K562 (cell line): ENCODE measurements around the gene GALNT18. TPM values are rescaled to one million over a fixed set of nuclear protein-coding genes. Genes with fewer than 3 reads are reported as not detected.
A peak's percentile ranks its signal among the peaks of the same experiment; 100 is the strongest.

Experiments used
- ATAC-seq: fragments of 200-7000 bp; cut with Tn5 transposase; 3 replicates; pipeline ENCODE4 v1.9.1; 2020; ENCODE audit warnings: moderate library complexity
- BruUV-seq: library from RNA; stranded (reverse); fragments of 400-500 nt; replicated peaks from 2 replicates; lab custom pipeline; 2021; lab: Mats Ljungman, UMichigan
- CTCF ChIA-PET: fragments of 300-600 bp; formaldehyde crosslinking; extraction: SDS; loops from one replicate; lab custom pipeline; 2021; ENCODE audit warnings: low intra/inter-chr PET ratio; lab: Yijun Ruan, JAX
- POLR2A ChIA-PET: fragments of 300-600, 350-650 bp; sonication (Branson Sonifier 250); formaldehyde crosslinking; extraction: SDS; loops from one replicate; lab custom pipeline; 2021; ENCODE audit warnings: antibody characterized with exemption, inconsistent platforms; lab: Yijun Ruan, JAX
- DNase-seq, 4 experiments: peaks; one replicate each; pipeline versions ENCODE4 v3.0.0 to v3.0.0-alpha.2; 2011 to 2018; ENCODE audit warnings: low spot score in 3 of 4, mixed read lengths in 3 of 4; ENCODE audit errors: extremely low read depth in 1 of 4
- FAIRE-seq: peaks from 2 replicates; lab custom pipeline; 2011; peaks lifted over from hg19 to GRCh38; lab: Jason Lieb, UNC
- H2AFZ ChIP-seq: 2 replicates; pipeline ENCODE4 v1.6.0; 2011; ENCODE audit warnings: low read depth, low read length, control low read depth, inconsistent platforms
- H3K27ac ChIP-seq: fragments of 200-600 bp; 3 replicates; pipeline ENCODE4 v1.8.0; 2011; ENCODE audit warnings: low read depth, mild to moderate bottlenecking, control low read depth, inconsistent platforms, low read length, moderate library complexity, mixed read lengths; ENCODE audit errors: extremely low read depth
- H3K27me3 ChIP-seq, 2 experiments: fragments of 300-600 bp in 1 of 2; 2 replicates in 1 of 2; 3 replicates in 1 of 2; pipeline versions ENCODE4 v1.6.0 to v1.8.0; 2011; ENCODE audit warnings: inconsistent platforms in 2 of 2, low read length in 2 of 2, mild to moderate bottlenecking in 1 of 2, mixed read lengths in 1 of 2, moderate library complexity in 1 of 2; ENCODE audit not compliant: control insufficient read depth in 2 of 2, insufficient read depth in 2 of 2
- H3K36me3 ChIP-seq: fragments of 300-600 bp; 3 replicates; pipeline ENCODE4 v1.8.0; 2011; ENCODE audit warnings: mild to moderate bottlenecking, low read length, inconsistent platforms; ENCODE audit not compliant: control insufficient read depth, insufficient read depth
- H3K4me1 ChIP-seq, 2 experiments: fragments of 200-600 bp in 1 of 2; replicated peaks in 1 of 2; 2 replicates in 1 of 2; 3 replicates in 1 of 2; pipeline versions ENCODE4 v1.5.1 to v1.8.0; 2011; ENCODE audit warnings: inconsistent platforms in 2 of 2, low read length in 2 of 2, mild to moderate bottlenecking in 1 of 2, mixed read lengths in 1 of 2, moderate library complexity in 1 of 2; ENCODE audit not compliant: control insufficient read depth in 2 of 2, insufficient read depth in 2 of 2
- H3K4me2 ChIP-seq: 2 replicates; pipeline ENCODE4 v1.6.1; 2011; ENCODE audit warnings: low read length, control low read depth, inconsistent platforms, mixed read lengths; ENCODE audit not compliant: insufficient read depth
- H3K4me3 ChIP-seq: fragments of 200-600 bp; sonication (generic), shearing (Covaris generic); 2 replicates; pipeline ENCODE4 v1.5.1; 2016; ENCODE audit warnings: control low read depth, inconsistent platforms
- H3K79me2 ChIP-seq: fragments of 200-600 bp; 3 replicates; pipeline ENCODE4 v1.8.0; 2011; ENCODE audit warnings: low read length, inconsistent platforms; ENCODE audit not compliant: control insufficient read depth, insufficient read depth
- H3K9ac ChIP-seq, 2 experiments: 2 replicates each; pipeline versions ENCODE4 v1.6.0 to v1.6.1; 2011; ENCODE audit warnings: low read depth in 2 of 2, low read length in 2 of 2, control low read depth in 1 of 2, inconsistent platforms in 1 of 2, mild to moderate bottlenecking in 1 of 2, mixed read lengths in 1 of 2; ENCODE audit not compliant: insufficient read depth in 1 of 2
- H3K9me1 ChIP-seq: one replicate; pipeline ENCODE4 v1.6.0; 2011; ENCODE audit warnings: inconsistent platforms, mild to moderate bottlenecking, low read length, moderate library complexity; ENCODE audit not compliant: control insufficient read depth, insufficient read depth
- H3K9me3 ChIP-seq: replicated peaks from 2 replicates; pipeline ENCODE4 v1.5.1; 2011; ENCODE audit warnings: low read depth, low read length, inconsistent platforms; ENCODE audit not compliant: control insufficient read depth, insufficient read depth
- H4K20me1 ChIP-seq: replicated peaks from 2 replicates; pipeline ENCODE4 v1.6.1; 2011; ENCODE audit warnings: low read length, inconsistent platforms, mixed read lengths; ENCODE audit not compliant: control insufficient read depth, insufficient read depth
- ETV5 ChIP-seq: sonication (generic); formaldehyde crosslinking; IDR thresholded peaks from 2 replicates; pipeline ENCODE4 v1.4.0; 2020; ENCODE audit warnings: low read depth, mild to moderate bottlenecking, missing genetic modification reagents
- LEF1 ChIP-seq: fragments of 450-650 bp; IDR thresholded peaks from 2 replicates; pipeline ENCODE4 v1.6.1; 2016; ENCODE audit warnings: mild to moderate bottlenecking
- NCOA4 ChIP-seq: fragments of 450-650 bp; IDR thresholded peaks from 2 replicates; pipeline ENCODE4 v1.6.1; 2018; ENCODE audit warnings: mild to moderate bottlenecking; ENCODE audit not compliant: partially characterized antibody
- PRPF4 ChIP-seq: fragments of 200-400 bp; formaldehyde crosslinking; IDR thresholded peaks from one replicate; pipeline ENCODE4 v1.6.1; 2017; ENCODE audit warnings: low read length, low read depth, mild to moderate bottlenecking; ENCODE audit not compliant: insufficient read depth, poor library complexity, severe bottlenecking
- RAD21 ChIP-seq, 2 experiments: fragments of 250-450 bp in 1 of 2; fragments of 450-650 bp in 1 of 2; sonication (Bioruptor Pico) in 1 of 2; formaldehyde crosslinking in 1 of 2; IDR thresholded peaks in 1 of 2; conservative IDR thresholded peaks in 1 of 2; 2 replicates each; pipeline versions ENCODE4 v1.4.0 to v1.8.0; 2020 to 2022; ENCODE audit warnings: mild to moderate bottlenecking in 2 of 2, moderate library complexity in 1 of 2
- RAD51 ChIP-seq: fragments of 450-650 bp; IDR thresholded peaks from 2 replicates; pipeline ENCODE4 v1.7.1; 2016; ENCODE audit warnings: low read depth, mild to moderate bottlenecking, borderline replicate concordance
- RBM15 ChIP-seq: fragments of 200-400 bp; formaldehyde crosslinking; IDR thresholded peaks from 2 replicates; pipeline ENCODE4 v1.6.1; 2018; ENCODE audit warnings: mild to moderate bottlenecking, low read length, moderate library complexity; ENCODE audit not compliant: insufficient read depth
- SUPT5H ChIP-seq: fragments of 450-650 bp; IDR thresholded peaks from 2 replicates; pipeline ENCODE4 v1.6.1; 2016
- WGBS: fragments of 100-300 bp; shearing (Covaris generic); methylation state at CpG from one replicate; pipeline ENCODE4 v1.1.6; 2016; ENCODE audit warnings: low coverage, mixed read lengths; ENCODE audit not compliant: insufficient coverage; ENCODE audit errors: missing lambda C conversion rate; 5-methylcytosine and 5-hydroxymethylcytosine counted together
- in situ Hi-C: fragments of 300-500 bp; cut with MboI; formaldehyde crosslinking; loops from 4 replicates; pipeline ENCODE4 v1.15.0; 2018; ENCODE audit warnings: inconsistent platforms, mixed read lengths
- intact Hi-C: fragments of 100-400 bp; cut with micrococcal nuclease; formaldehyde crosslinking; loops from 2 replicates; pipeline ENCODE4 v1.14.2; 2022
- polyA plus RNA-seq, 8 experiments: library from polyadenylated mRNA; depleted of rRNA in 4 of 8; stranded (reverse) in 5 of 8; unstranded in 3 of 8; fragments of >200 nt; fragmentation: Nextera tagmentation in 2 of 8; fragmentation: Illumina TruSeq in 1 of 8; extraction: Ambion mirVana in 2 of 8; extraction: Trizol in 1 of 8; gene quantifications; 2 replicates each; pipeline versions ENCODE4 v1.2.1 to v1.2.3, GENCODE V29; 2011 to 2014; ENCODE audit warnings: inconsistent platforms in 1 of 8, missing spikeins in 1 of 8
- total RNA-seq, 7 experiments: library from RNA; depleted of rRNA in 6 of 7; stranded (reverse); fragments of >200 nt in 6 of 7; fragmentation: Illumina TruSeq in 2 of 7; extraction: Trizol in 2 of 7; gene quantifications; 2 replicates each; pipeline versions ENCODE4 v1.2.1 to v1.2.3, GENCODE V29; 2011 to 2021; ENCODE audit warnings: low replicate concordance in 1 of 7
- TF ChIP-seq, protein P1 (sequence below), 2 experiments: IDR thresholded peaks in 1 of 2; conservative IDR thresholded peaks in 1 of 2; 2 replicates each; pipeline ENCODE4 v1.6.1; 2016; ENCODE audit warnings: low read depth in 2 of 2, mild to moderate bottlenecking in 1 of 2, missing compliant biosample characterization in 1 of 2, missing genetic modification characterization in 1 of 2, moderate library complexity in 1 of 2
- TF ChIP-seq, protein P2 (sequence below), 3 experiments: IDR thresholded peaks in 2 of 3; conservative IDR thresholded peaks in 1 of 3; 2 replicates each; pipeline ENCODE4 v1.5.1; 2011 to 2012; ENCODE audit warnings: low read length in 3 of 3, mild to moderate bottlenecking in 3 of 3, control low read depth in 2 of 3, improper control_type of control experiment in 1 of 3, inconsistent platforms in 1 of 3, low read depth in 1 of 3, mixed read lengths in 1 of 3, moderate library complexity in 1 of 3; ENCODE audit not compliant: insufficient read depth in 2 of 3

The GALNT18 gene
- total and polyA plus RNA-seq, 9 of the 15 experiments (the other 6 are each of a cell fraction or from before 2014, with no cell fraction given), result not detected

DNA sequence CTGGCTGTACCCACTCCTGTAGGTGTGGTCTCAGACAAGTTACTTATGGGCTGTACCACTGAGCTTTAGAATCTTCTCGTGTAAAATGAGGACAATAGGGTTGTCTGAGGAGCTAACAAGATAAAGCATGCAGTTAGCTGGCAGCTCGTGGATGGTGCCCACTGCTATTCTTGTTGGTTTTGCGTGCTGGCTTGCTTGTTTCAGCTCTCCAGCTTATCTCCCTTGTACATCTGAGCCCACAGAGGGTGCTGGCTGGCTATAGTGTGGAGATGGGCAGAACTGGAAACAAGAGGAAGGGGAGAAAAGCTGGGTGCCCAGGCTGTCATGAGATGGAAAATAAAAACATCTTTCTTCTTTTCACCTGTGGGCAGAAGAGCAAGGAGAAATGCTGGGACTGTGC, 46.5 kb upstream of the GALNT18 start:
- ATAC-seq (no peak), FAIRE-seq (no peak), DNase-seq (no peak)
- in situ Hi-C loops, result no loop called here
- H3K4me1 ChIP-seq, result no peaks in the 10 kb centered on the region
- H3K79me2 ChIP-seq, result no peaks in the 10 kb centered on the region
- intact Hi-C loops, result no loop called here
- H3K9me1 ChIP-seq, result no peaks in the 10 kb centered on the region
- H2AFZ ChIP-seq, result no peak overlapping the region
- H4K20me1 ChIP-seq, result peaks cover 12% of the 10 kb centered on the region
- POLR2A ChIA-PET, result interaction anchor here (0.6 kb wide), 2 partner anchors 13 to 116 kb away, joined by 3 to 4 read pairs; no protein-coding TSS in a partner anchor
- H3K27me3 ChIP-seq, result peaks cover 0 to 22% of the 10 kb centered on the region in 2 experiments; a peak in 3 of 5 replicates
- no TSS peak for BruUV-seq
- H3K9ac ChIP-seq, result no peak overlapping the region
- 0% methylated on average over 3 of the region's 3 CpGs for WGBS
- H3K9me3 ChIP-seq, result no peaks in the 10 kb centered on the region
- H3K4me3 ChIP-seq, result no peak overlapping the region
- H3K4me2 ChIP-seq, result no peak overlapping the region
- H3K27ac ChIP-seq, result no peak overlapping the region
- TF ChIP-seq RAD51 (no peak), NCOA4 (no peak)
- CTCF ChIA-PET, result no interaction called here
- H3K36me3 ChIP-seq, result no peaks in the 10 kb centered on the region

DNA sequence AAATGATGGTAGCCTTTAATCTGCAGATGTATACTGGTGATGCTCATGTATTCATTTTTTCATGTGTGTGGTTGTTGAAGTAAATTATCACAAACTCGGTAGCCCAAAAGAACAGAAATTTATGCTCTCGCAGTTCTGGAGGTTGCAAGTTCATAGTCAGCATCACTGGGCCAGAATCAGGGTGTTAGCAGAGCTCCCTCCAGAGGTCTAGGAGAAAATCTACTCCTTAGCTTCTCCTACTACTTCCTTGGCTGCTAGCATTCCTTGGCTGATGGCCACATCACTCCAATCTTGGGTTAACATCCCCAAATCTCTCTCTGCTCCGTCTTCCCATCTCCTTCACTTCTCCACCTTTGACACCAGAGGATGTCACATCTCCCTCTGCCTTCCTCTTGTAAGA, 45.3 kb upstream of the GALNT18 start:
- H3K9ac ChIP-seq, result no peak overlapping the region
- H3K36me3 ChIP-seq, result no peaks in the 10 kb centered on the region
- no peak overlapping the region for H3K27ac ChIP-seq
- BruUV-seq, result no TSS peak
- H4K20me1 ChIP-seq, result peaks cover 7% of the 10 kb centered on the region; the same call in 1 of the 2 replicates
- intact Hi-C loops, result no loop called here
- H3K79me2 ChIP-seq, result no peaks in the 10 kb centered on the region
- H3K4me3 ChIP-seq, result no peak overlapping the region
- no peak overlapping the region for H3K4me2 ChIP-seq
- FAIRE-seq (no peak), ATAC-seq (peak; percentile 50; the same call in 1 of the 3 replicates), DNase-seq (peak in 1 of 4 experiments; percentile 8)
- ChIA-PET POLR2A (interaction anchor here (0.6 kb wide), 1 partner anchor 307 kb away, joined by 3 read pairs; no protein-coding TSS in a partner anchor), CTCF (no interaction called here)
- in situ Hi-C loops, result no loop called here
- no peak overlapping the region for H2AFZ ChIP-seq
- H3K4me1 ChIP-seq, result no peaks in the 10 kb centered on the region
- H3K9me1 ChIP-seq, result no peaks in the 10 kb centered on the region
- WGBS, result 0% methylated on average over 3 of the region's 3 CpGs
- peaks cover 0 to 13% of the 10 kb centered on the region in 2 experiments; a peak in 4 of 5 replicates for H3K27me3 ChIP-seq
- no peaks in the 10 kb centered on the region for H3K9me3 ChIP-seq
- TF ChIP-seq, protein P1, sequence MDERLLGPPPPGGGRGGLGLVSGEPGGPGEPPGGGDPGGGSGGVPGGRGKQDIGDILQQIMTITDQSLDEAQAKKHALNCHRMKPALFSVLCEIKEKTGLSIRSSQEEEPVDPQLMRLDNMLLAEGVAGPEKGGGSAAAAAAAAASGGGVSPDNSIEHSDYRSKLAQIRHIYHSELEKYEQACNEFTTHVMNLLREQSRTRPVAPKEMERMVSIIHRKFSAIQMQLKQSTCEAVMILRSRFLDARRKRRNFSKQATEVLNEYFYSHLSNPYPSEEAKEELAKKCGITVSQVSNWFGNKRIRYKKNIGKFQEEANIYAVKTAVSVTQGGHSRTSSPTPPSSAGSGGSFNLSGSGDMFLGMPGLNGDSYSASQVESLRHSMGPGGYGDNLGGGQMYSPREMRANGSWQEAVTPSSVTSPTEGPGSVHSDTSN (CRISPR knock-in tag; IDR thresholded peaks at IDR 0.05; ENCODE audit: low read depth), result no peak
- TF ChIP-seq, protein P1 (tag; conservative IDR thresholded peaks at IDR 0.05; ENCODE audit: low read depth), result no peak
- TF ChIP-seq RAD21 (CRISPR knock-in tag; conservative IDR thresholded peaks at IDR 0.05 in 1 of 2, IDR thresholded peaks at IDR 0.05 in 1 of 2) (peak in 1 of 2 experiments; percentile 33; a peak in 2 of 4 replicates), RBM15 (no peak), LEF1 (no peak), SUPT5H (no peak), PRPF4 (no peak), ETV5 (CRISPR knock-in tag) (no peak)
- TF ChIP-seq, protein P2, sequence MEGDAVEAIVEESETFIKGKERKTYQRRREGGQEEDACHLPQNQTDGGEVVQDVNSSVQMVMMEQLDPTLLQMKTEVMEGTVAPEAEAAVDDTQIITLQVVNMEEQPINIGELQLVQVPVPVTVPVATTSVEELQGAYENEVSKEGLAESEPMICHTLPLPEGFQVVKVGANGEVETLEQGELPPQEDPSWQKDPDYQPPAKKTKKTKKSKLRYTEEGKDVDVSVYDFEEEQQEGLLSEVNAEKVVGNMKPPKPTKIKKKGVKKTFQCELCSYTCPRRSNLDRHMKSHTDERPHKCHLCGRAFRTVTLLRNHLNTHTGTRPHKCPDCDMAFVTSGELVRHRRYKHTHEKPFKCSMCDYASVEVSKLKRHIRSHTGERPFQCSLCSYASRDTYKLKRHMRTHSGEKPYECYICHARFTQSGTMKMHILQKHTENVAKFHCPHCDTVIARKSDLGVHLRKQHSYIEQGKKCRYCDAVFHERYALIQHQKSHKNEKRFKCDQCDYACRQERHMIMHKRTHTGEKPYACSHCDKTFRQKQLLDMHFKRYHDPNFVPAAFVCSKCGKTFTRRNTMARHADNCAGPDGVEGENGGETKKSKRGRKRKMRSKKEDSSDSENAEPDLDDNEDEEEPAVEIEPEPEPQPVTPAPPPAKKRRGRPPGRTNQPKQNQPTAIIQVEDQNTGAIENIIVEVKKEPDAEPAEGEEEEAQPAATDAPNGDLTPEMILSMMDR (IDR thresholded peaks at IDR 0.05 in 2 of 3, conservative IDR thresholded peaks at IDR 0.05 in 1 of 3; ENCODE audit: insufficient read depth in 2 of 3, low read depth in 1 of 3, low read length in 3 of 3), result peak; percentile 16 to 30 (median 21); a peak in 3 of 6 replicates
